Measurements from ENCODE around the gene FBLN7. TPM values are rescaled to one million over a fixed set of nuclear protein-coding genes. Genes with fewer than 3 reads are reported as not detected.
A peak's percentile ranks its signal among the peaks of the same experiment; 100 is the strongest.

FBLN7 gene
- total RNA-seq, 1 donor from 2014 or later = 0.20 TPM

DNA sequence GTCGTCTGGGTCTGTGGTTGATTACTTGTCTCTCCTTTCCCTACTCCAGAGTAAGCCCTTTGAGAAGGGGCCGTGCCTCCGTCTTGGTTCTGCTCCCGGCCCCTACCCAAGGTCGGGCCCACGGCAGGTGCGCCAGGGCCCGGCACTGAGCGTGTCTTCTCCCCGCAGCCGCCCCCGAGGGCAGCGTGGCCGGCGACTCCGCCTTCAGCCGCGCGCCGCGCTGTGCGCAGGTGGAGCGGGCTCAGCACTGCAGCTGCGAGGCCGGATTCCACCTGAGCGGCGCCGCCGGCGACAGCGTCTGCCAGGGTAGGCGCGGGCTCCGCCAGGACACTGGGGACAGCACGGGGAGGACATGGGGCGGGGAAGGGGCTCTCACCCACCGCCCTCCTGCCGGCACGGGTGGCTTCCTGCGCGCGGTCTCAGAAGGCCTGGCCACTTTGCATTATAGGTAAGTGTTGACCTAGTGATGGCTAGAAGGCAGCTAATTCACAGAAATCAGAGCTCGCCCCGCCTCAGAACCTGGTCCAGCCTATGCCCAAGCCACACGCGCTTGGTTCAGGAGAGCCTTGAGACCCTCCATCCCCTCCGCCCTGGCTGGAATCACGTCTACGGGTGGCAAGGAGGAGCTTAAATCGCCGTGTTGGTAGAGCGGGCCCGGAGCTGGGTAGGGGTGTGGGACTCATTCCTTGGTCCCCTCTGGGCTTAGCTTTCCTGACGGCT is 43.5 kb downstream of the FBLN7 start:
- TF ChIP-seq, protein P1, sequence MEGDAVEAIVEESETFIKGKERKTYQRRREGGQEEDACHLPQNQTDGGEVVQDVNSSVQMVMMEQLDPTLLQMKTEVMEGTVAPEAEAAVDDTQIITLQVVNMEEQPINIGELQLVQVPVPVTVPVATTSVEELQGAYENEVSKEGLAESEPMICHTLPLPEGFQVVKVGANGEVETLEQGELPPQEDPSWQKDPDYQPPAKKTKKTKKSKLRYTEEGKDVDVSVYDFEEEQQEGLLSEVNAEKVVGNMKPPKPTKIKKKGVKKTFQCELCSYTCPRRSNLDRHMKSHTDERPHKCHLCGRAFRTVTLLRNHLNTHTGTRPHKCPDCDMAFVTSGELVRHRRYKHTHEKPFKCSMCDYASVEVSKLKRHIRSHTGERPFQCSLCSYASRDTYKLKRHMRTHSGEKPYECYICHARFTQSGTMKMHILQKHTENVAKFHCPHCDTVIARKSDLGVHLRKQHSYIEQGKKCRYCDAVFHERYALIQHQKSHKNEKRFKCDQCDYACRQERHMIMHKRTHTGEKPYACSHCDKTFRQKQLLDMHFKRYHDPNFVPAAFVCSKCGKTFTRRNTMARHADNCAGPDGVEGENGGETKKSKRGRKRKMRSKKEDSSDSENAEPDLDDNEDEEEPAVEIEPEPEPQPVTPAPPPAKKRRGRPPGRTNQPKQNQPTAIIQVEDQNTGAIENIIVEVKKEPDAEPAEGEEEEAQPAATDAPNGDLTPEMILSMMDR (IDR thresholded peaks at IDR 0.05; ENCODE audit: partially characterized antibody, unreplicated experiment) = no peak
- H3K4me1 Mint-ChIP-seq (ENCODE audit: low read depth, unreplicated experiment) = peaks cover 7% of the 10 kb centered on the region
- H3K27ac Mint-ChIP-seq (ENCODE audit: unreplicated experiment) = no peak overlapping the region

DNA sequence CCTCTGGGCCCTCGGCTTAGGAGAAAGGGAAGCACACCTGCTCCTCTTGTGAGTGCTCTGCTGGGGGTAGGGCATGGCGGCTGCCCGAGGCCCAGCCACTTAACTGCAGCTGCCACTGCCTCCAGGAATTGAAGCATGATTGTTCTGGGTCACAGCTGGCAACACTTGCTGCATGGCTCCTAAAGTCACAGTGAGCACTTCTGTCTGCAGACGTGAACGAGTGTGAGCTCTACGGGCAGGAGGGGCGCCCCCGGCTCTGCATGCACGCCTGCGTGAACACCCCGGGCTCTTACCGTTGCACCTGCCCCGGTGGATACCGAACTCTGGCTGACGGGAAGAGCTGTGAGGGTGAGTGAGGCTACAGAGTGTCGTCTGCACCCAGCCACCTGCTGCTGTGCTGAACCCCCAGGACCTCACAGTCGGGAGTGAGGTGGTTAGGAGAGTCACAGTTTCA is 44.4 kb downstream of the FBLN7 start:
- H3K27ac Mint-ChIP-seq (ENCODE audit: unreplicated experiment) = no peak overlapping the region
- TF ChIP-seq, protein P1 (IDR thresholded peaks at IDR 0.05; ENCODE audit: partially characterized antibody, unreplicated experiment) = no peak
- peaks cover 7% of the 10 kb centered on the region for H3K4me1 Mint-ChIP-seq (ENCODE audit: low read depth, unreplicated experiment)
- peaks cover 5% of the 10 kb centered on the region for H3K9me3 Mint-ChIP-seq (ENCODE audit: unreplicated experiment)
- H3K4me3 Mint-ChIP-seq (ENCODE audit: unreplicated experiment) = no peak overlapping the region
- DNase-seq = peak; percentile 50
- peaks cover 12% of the 10 kb centered on the region for H3K27me3 Mint-ChIP-seq (ENCODE audit: unreplicated experiment)
- peaks cover 10% of the 10 kb centered on the region for H3K36me3 Mint-ChIP-seq (ENCODE audit: unreplicated experiment)

More for the DNA sequence above, 43.5 kb downstream of the FBLN7 start:
- Mint-ChIP-seq H3K27me3 (ENCODE audit: unreplicated experiment) (peaks cover 12% of the 10 kb centered on the region), H3K4me3 (ENCODE audit: unreplicated experiment) (no peak overlapping the region), H3K9me3 (ENCODE audit: unreplicated experiment) (peaks cover 7% of the 10 kb centered on the region), H3K36me3 (ENCODE audit: unreplicated experiment) (peaks cover 7% of the 10 kb centered on the region)
- DNase-seq = peak; percentile 34

GRCh38 chr2:112183327-112184025 is 45.3 kb downstream of the FBLN7 start:
- TF ChIP-seq, protein P1 (IDR thresholded peaks at IDR 0.05; ENCODE audit: partially characterized antibody, unreplicated experiment) = no peak
- H3K36me3 Mint-ChIP-seq (ENCODE audit: unreplicated experiment) = peaks cover 11% of the 10 kb centered on the region
- DNase-seq = no peak
- H3K27ac Mint-ChIP-seq (ENCODE audit: unreplicated experiment) = no peak overlapping the region
- peaks cover 5% of the 10 kb centered on the region for H3K9me3 Mint-ChIP-seq (ENCODE audit: unreplicated experiment)
- peaks cover 12% of the 10 kb centered on the region for H3K27me3 Mint-ChIP-seq (ENCODE audit: unreplicated experiment)
- H3K4me1 Mint-ChIP-seq (ENCODE audit: low read depth, unreplicated experiment) = peaks cover 7% of the 10 kb centered on the region
- H3K4me3 Mint-ChIP-seq (ENCODE audit: unreplicated experiment) = no peak overlapping the region

GRCh38 chr2:112184121-112184520 is 45.9 kb downstream of the FBLN7 start:
- Mint-ChIP-seq H3K27me3 (ENCODE audit: unreplicated experiment) (peaks cover 12% of the 10 kb centered on the region), H3K4me3 (ENCODE audit: unreplicated experiment) (no peak overlapping the region), H3K4me1 (ENCODE audit: low read depth, unreplicated experiment) (peaks cover 7% of the 10 kb centered on the region), H3K27ac (ENCODE audit: unreplicated experiment) (no peak overlapping the region), H3K36me3 (ENCODE audit: unreplicated experiment) (peaks cover 11% of the 10 kb centered on the region), H3K9me3 (ENCODE audit: unreplicated experiment) (peaks cover 5% of the 10 kb centered on the region)
- TF ChIP-seq, protein P1 (IDR thresholded peaks at IDR 0.05; ENCODE audit: partially characterized antibody, unreplicated experiment) = no peak
- DNase-seq = no peak

- Mint-ChIP-seq H3K27ac (ENCODE audit: unreplicated experiment) (no peak overlapping the region), H3K27me3 (ENCODE audit: unreplicated experiment) (peaks cover 9% of the 10 kb centered on the region), H3K4me1 (ENCODE audit: low read depth, unreplicated experiment) (peaks cover 7% of the 10 kb centered on the region), H3K36me3 (ENCODE audit: unreplicated experiment) (peaks cover 11% of the 10 kb centered on the region), H3K4me3 (ENCODE audit: unreplicated experiment) (no peak overlapping the region), H3K9me3 (ENCODE audit: unreplicated experiment) (peaks cover 5% of the 10 kb centered on the region)
- no peak for DNase-seq
- TF ChIP-seq, protein P1 (IDR thresholded peaks at IDR 0.05; ENCODE audit: partially characterized antibody, unreplicated experiment) = no peak
Measured at GRCh38 chr2:112185131-112185530, 46.9 kb downstream of the FBLN7 start.
